ENCODE results near the gene RNASE3.
"Not testable (repeated sequence)": the region's sequence is repeated elsewhere in the genome, so short reads cannot be mapped to it uniquely, and the experiment has no call there.

RNASE3 gene

GRCh38 chr14:20919038-20919756 is 28.0 kb downstream of the RNASE3 start:
- DNase-seq (ENCODE audit: low spot score), result peak; percentile 40

GRCh38 chr14:20923766-20924297 is 32.6 kb downstream of the RNASE3 start:
- DNase-seq (ENCODE audit: low spot score), result not testable (repeated sequence)

- DNase-seq (ENCODE audit: low spot score), result peak; percentile 20
These were observed 43.1 kb downstream of the RNASE3 start for GRCh38 chr14:20934148-20934762.

DNA sequence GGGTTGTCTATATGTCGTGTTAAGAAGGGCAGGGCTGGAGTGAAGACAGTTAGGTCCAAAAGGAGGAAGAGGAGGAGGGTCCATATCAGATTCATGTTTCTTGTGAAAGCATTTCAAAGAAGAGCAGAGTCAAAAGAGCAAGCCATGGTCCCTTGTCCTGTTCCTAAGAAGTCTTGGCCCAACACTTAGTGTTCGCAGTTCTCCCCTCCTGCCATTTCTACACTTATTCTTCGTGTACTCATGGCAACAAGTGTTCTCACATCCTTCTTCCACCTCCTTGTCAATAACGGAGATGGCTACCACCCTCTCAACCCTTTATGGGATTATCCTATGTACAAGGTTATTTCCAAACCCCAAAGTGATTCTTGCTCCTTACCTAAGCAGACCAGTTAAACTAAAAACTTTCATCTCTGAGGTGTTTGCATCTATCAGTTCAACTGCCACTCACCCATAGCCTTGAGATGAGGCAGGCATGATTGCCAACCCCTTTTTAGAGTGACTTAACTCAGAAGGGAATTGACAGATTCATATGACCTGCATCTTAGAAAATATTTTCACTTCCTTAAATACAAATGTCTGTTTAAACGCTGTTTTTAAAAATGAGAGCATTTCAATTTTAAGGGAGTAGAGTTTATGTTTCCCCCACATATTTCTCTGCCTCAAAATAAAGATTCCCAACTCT is 44.3 kb downstream of the RNASE3 start:
- DNase-seq (ENCODE audit: low spot score), result no peak
